Measurements from ENCODE around the gene MED10. TPM values are rescaled to one million over a fixed set of nuclear protein-coding genes. Genes with fewer than 3 reads are reported as not detected.

MED10 gene
- total and polyA plus RNA-seq, 2 experiments from 2014 or later: 16.0 to 58.1 TPM

GRCh38 chr5:6342689-6343315, 35.5 kb downstream of the MED10 start (continued):
- no peak for TF ChIP-seq ZNF114 (CRISPR knock-in tag; IDR thresholded peaks at IDR 0.05)
- no peak for TF ChIP-seq POLR2AphosphoS5 (IDR thresholded peaks at IDR 0.05; ENCODE audit: low read depth)
- TF ChIP-seq CTCF (conservative IDR thresholded peaks at IDR 0.05; ENCODE audit: low read depth in 2 of 2): no peak
- TF ChIP-seq, protein P1, sequence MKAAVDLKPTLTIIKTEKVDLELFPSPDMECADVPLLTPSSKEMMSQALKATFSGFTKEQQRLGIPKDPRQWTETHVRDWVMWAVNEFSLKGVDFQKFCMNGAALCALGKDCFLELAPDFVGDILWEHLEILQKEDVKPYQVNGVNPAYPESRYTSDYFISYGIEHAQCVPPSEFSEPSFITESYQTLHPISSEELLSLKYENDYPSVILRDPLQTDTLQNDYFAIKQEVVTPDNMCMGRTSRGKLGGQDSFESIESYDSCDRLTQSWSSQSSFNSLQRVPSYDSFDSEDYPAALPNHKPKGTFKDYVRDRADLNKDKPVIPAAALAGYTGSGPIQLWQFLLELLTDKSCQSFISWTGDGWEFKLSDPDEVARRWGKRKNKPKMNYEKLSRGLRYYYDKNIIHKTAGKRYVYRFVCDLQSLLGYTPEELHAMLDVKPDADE (IDR thresholded peaks at IDR 0.05): no peak
- no peak for TF ChIP-seq ZNF331 (CRISPR knock-in tag; IDR thresholded peaks at IDR 0.05; ENCODE audit: low read depth)
- no peak for TF ChIP-seq EZH2 (IDR thresholded peaks at IDR 0.05; ENCODE audit: low read depth, unreplicated experiment)
- TF ChIP-seq NANOG (IDR thresholded peaks at IDR 0.05; ENCODE audit: borderline replicate concordance): no peak
- TF ChIP-seq JUNB (IDR thresholded peaks at IDR 0.05; ENCODE audit: unreplicated experiment): no peak
- no peak for TF ChIP-seq EZH2phosphoT487 (IDR thresholded peaks at IDR 0.05; ENCODE audit: unreplicated experiment)

DNA sequence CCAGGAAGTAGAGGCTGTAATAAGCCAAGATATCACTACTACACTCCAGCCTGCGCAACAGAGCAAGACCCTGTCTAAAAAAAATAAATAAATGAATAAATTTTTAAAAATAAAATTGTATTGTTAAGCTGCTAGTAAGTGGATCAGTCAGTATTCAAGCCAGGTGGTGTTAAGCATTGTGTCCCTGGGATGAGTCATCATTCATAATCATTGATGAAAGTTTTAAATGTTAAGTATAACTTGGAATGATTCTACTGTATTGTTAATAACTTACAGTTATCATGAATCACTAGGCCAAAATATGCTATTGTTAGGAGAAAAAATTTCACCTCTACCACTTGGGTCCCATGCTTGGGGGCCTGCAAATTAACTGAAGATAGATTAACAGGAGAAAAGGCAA, 38.2 kb downstream of the MED10 start:
- Histone ChIP-seq H3K4me1 (ENCODE audit: insufficient read depth) (no peaks in the 10 kb centered on the region), H3K27me3 (ENCODE audit: insufficient read depth) (no peaks in the 10 kb centered on the region), H3K9me2 (ENCODE audit: insufficient read depth) (no peaks in the 10 kb centered on the region), H3F3A (replicated peaks; ENCODE audit: low read depth) (no peaks in the 10 kb centered on the region), H3K36me3 (ENCODE audit: insufficient read depth) (no peaks in the 10 kb centered on the region), H2AFZ (no peak overlapping the region), H3K4me2 (no peak overlapping the region), H3K27ac (ENCODE audit: low read depth) (no peak overlapping the region), H4K20me1 (replicated peaks; ENCODE audit: insufficient read depth) (no peaks in the 10 kb centered on the region), H3K79me2 (replicated peaks; ENCODE audit: insufficient read depth) (no peaks in the 10 kb centered on the region; the same call in 1 of the 2 replicates), H3K4me3 (no peak overlapping the region)
- no peak for DNase-seq (ENCODE audit: low spot score)
- Mint-ChIP-seq H3K4me3 (no peak overlapping the region), H3K27ac (no peak overlapping the region), H3K9me3 (no peaks in the 10 kb centered on the region), H3K27me3 (ENCODE audit: insufficient read depth, low read depth, poor library complexity) (peaks cover 9% of the 10 kb centered on the region), H3K36me3 (ENCODE audit: low read depth) (no peaks in the 10 kb centered on the region), H3K4me1 (no peaks in the 10 kb centered on the region)
- no peak for ATAC-seq
- TF ChIP-seq CREB1 (CRISPR knock-in tag; IDR thresholded peaks at IDR 0.05; ENCODE audit: low read depth): no peak
- TF ChIP-seq NANOG (IDR thresholded peaks at IDR 0.05; ENCODE audit: borderline replicate concordance): no peak
- TF ChIP-seq EZH2phosphoT487 (IDR thresholded peaks at IDR 0.05; ENCODE audit: unreplicated experiment): no peak
- TF ChIP-seq ZNF114 (CRISPR knock-in tag; IDR thresholded peaks at IDR 0.05): no peak
- TF ChIP-seq POLR2AphosphoS5 (IDR thresholded peaks at IDR 0.05; ENCODE audit: low read depth): no peak
- TF ChIP-seq CTCF (conservative IDR thresholded peaks at IDR 0.05; ENCODE audit: low read depth in 2 of 2): no peak
- no peak for TF ChIP-seq JUNB (IDR thresholded peaks at IDR 0.05; ENCODE audit: unreplicated experiment)
- no peak for TF ChIP-seq EZH2 (IDR thresholded peaks at IDR 0.05; ENCODE audit: low read depth, unreplicated experiment)
- TF ChIP-seq REST (IDR thresholded peaks at IDR 0.05; ENCODE audit: unreplicated experiment): no peak
